A549 treated with Mapracorat at 1 μM for 4 hours (cell line): ENCODE results near the gene SHROOM4. TPM values are rescaled to one million over a fixed set of nuclear protein-coding genes. Genes with fewer than 3 reads are reported as not detected.

Experiments used
- total RNA-seq: library from RNA; stranded (reverse); fragments of 200-300 nt; extraction: Qiagen RNA extraction; gene quantifications from 5 replicates; pipeline ENCODE4 v1.2.3, GENCODE V29; 2022

Gene SHROOM4, protein sequence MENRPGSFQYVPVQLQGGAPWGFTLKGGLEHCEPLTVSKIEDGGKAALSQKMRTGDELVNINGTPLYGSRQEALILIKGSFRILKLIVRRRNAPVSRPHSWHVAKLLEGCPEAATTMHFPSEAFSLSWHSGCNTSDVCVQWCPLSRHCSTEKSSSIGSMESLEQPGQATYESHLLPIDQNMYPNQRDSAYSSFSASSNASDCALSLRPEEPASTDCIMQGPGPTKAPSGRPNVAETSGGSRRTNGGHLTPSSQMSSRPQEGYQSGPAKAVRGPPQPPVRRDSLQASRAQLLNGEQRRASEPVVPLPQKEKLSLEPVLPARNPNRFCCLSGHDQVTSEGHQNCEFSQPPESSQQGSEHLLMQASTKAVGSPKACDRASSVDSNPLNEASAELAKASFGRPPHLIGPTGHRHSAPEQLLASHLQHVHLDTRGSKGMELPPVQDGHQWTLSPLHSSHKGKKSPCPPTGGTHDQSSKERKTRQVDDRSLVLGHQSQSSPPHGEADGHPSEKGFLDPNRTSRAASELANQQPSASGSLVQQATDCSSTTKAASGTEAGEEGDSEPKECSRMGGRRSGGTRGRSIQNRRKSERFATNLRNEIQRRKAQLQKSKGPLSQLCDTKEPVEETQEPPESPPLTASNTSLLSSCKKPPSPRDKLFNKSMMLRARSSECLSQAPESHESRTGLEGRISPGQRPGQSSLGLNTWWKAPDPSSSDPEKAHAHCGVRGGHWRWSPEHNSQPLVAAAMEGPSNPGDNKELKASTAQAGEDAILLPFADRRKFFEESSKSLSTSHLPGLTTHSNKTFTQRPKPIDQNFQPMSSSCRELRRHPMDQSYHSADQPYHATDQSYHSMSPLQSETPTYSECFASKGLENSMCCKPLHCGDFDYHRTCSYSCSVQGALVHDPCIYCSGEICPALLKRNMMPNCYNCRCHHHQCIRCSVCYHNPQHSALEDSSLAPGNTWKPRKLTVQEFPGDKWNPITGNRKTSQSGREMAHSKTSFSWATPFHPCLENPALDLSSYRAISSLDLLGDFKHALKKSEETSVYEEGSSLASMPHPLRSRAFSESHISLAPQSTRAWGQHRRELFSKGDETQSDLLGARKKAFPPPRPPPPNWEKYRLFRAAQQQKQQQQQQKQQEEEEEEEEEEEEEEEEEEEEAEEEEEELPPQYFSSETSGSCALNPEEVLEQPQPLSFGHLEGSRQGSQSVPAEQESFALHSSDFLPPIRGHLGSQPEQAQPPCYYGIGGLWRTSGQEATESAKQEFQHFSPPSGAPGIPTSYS (N-terminal part only)
- total RNA-seq: not detected in 5 replicates

DNA sequence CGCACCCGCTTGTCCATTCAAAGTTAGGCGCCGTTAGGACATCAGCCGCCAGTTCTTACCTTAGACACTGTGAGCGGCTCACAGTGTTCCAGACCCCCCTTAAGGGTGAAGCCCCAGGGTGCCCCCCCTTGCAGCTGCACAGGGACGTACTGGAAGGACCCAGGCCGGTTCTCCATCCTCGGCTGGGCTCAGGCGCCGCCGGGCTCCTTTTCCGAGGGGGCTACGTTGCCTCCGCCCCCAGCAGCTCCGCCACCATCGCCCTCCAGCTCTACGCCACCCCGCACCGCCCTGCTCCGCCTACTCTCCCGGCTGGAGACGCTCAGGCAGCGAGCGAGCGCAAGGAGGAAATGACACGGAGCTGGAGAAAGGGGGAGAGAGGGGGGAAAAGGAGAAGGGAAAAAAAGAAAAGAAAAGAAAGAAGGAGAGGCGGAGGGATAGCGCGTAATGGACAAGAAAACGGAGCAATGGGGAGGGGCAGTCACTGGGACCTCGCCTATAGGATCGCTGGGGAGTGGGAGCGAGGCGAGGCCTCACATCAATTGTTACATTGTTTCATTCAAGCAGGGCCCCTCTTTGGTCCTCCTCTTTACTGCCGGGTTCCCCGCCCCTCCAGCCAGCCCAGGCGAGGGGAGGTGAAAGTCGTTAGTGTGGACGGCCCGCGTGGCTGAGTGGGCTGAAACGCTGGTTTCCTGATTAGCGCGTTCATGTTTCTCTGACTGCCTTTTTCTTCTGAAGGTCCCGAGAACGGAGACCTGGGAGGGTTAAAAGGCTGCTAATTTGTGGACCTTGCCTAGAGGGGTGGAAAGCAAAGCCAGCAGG, at the start of gene SHROOM4:
SHROOM4 (minus strand) TSS at position 352 of the 819 bp plus-strand sequence; CDS start at position 176, 176 bp downstream.

Other genes with a start within 250 kb of the SHROOM4 start
- not detected in 5 replicates for gene BMP15, start 96.5 kb upstream of the SHROOM4 start, total RNA-seq